ENCODE measurements around the gene HOXA3.

DNA sequence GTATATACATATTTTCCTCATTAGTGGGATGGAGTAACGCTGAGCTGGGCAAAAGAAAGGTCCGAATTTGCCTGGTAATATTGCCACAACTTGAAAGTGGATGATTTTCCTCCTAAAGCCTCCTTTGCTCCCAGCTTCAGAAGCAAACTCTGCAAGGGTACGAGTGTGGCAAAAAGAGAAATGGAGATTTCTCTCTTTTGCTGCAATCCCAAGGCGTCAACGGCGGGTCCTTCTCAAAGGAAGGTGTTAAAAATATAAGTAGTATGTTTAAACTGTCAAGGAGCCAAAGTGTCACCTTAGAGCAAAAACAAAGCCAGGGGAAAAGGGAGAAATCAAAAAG lies 37.5 kb downstream of the HOXA3 start:
- TF ChIP-seq, protein P1, sequence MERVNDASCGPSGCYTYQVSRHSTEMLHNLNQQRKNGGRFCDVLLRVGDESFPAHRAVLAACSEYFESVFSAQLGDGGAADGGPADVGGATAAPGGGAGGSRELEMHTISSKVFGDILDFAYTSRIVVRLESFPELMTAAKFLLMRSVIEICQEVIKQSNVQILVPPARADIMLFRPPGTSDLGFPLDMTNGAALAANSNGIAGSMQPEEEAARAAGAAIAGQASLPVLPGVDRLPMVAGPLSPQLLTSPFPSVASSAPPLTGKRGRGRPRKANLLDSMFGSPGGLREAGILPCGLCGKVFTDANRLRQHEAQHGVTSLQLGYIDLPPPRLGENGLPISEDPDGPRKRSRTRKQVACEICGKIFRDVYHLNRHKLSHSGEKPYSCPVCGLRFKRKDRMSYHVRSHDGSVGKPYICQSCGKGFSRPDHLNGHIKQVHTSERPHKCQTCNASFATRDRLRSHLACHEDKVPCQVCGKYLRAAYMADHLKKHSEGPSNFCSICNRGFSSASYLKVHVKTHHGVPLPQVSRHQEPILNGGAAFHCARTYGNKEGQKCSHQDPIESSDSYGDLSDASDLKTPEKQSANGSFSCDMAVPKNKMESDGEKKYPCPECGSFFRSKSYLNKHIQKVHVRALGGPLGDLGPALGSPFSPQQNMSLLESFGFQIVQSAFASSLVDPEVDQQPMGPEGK (CRISPR knock-in tag; IDR thresholded peaks at IDR 0.05; ENCODE audit: borderline replicate concordance), result no peak
- TF ChIP-seq ISL1 (CRISPR knock-in tag; IDR thresholded peaks at IDR 0.05), result no peak
- no peak for TF ChIP-seq TOX (CRISPR knock-in tag; IDR thresholded peaks at IDR 0.05; ENCODE audit: borderline replicate concordance)
- no peak for TF ChIP-seq ZNF8 (CRISPR knock-in tag; IDR thresholded peaks at IDR 0.05)
- TF ChIP-seq ARNTL (CRISPR knock-in tag; IDR thresholded peaks at IDR 0.05; ENCODE audit: borderline replicate concordance, low read depth), result no peak
- TF ChIP-seq, protein P2, sequence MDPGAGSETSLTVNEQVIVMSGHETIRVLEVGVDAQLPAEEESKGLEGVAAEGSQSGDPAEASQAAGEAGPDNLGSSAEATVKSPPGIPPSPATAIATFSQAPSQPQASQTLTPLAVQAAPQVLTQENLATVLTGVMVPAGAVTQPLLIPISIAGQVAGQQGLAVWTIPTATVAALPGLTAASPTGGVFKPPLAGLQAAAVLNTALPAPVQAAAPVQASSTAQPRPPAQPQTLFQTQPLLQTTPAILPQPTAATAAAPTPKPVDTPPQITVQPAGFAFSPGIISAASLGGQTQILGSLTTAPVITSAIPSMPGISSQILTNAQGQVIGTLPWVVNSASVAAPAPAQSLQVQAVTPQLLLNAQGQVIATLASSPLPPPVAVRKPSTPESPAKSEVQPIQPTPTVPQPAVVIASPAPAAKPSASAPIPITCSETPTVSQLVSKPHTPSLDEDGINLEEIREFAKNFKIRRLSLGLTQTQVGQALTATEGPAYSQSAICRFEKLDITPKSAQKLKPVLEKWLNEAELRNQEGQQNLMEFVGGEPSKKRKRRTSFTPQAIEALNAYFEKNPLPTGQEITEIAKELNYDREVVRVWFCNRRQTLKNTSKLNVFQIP (CRISPR knock-in tag; IDR thresholded peaks at IDR 0.05; ENCODE audit: borderline replicate concordance, low read depth), result no peak
- TF ChIP-seq, protein P3, sequence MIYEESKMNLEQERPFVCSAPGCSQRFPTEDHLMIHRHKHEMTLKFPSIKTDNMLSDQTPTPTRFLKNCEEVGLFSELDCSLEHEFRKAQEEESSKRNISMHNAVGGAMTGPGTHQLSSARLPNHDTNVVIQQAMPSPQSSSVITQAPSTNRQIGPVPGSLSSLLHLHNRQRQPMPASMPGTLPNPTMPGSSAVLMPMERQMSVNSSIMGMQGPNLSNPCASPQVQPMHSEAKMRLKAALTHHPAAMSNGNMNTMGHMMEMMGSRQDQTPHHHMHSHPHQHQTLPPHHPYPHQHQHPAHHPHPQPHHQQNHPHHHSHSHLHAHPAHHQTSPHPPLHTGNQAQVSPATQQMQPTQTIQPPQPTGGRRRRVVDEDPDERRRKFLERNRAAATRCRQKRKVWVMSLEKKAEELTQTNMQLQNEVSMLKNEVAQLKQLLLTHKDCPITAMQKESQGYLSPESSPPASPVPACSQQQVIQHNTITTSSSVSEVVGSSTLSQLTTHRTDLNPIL (CRISPR knock-in tag; IDR thresholded peaks at IDR 0.05; ENCODE audit: low read depth), result no peak
- TF ChIP-seq ZNF70 (CRISPR knock-in tag; IDR thresholded peaks at IDR 0.05), result no peak
- TF ChIP-seq ZFP3 (CRISPR knock-in tag; IDR thresholded peaks at IDR 0.05), result no peak
- no peak for TF ChIP-seq GLIS3 (CRISPR knock-in tag; IDR thresholded peaks at IDR 0.05)
- no peak for TF ChIP-seq RARB (CRISPR knock-in tag; IDR thresholded peaks at IDR 0.05)
- TF ChIP-seq TCF4 (CRISPR knock-in tag; IDR thresholded peaks at IDR 0.05; ENCODE audit: borderline replicate concordance), result no peak
- TF ChIP-seq, protein P4, sequence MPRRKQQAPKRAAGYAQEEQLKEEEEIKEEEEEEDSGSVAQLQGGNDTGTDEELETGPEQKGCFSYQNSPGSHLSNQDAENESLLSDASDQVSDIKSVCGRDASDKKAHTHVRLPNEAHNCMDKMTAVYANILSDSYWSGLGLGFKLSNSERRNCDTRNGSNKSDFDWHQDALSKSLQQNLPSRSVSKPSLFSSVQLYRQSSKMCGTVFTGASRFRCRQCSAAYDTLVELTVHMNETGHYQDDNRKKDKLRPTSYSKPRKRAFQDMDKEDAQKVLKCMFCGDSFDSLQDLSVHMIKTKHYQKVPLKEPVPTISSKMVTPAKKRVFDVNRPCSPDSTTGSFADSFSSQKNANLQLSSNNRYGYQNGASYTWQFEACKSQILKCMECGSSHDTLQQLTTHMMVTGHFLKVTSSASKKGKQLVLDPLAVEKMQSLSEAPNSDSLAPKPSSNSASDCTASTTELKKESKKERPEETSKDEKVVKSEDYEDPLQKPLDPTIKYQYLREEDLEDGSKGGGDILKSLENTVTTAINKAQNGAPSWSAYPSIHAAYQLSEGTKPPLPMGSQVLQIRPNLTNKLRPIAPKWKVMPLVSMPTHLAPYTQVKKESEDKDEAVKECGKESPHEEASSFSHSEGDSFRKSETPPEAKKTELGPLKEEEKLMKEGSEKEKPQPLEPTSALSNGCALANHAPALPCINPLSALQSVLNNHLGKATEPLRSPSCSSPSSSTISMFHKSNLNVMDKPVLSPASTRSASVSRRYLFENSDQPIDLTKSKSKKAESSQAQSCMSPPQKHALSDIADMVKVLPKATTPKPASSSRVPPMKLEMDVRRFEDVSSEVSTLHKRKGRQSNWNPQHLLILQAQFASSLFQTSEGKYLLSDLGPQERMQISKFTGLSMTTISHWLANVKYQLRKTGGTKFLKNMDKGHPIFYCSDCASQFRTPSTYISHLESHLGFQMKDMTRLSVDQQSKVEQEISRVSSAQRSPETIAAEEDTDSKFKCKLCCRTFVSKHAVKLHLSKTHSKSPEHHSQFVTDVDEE (CRISPR knock-in tag; IDR thresholded peaks at IDR 0.05), result no peak
- no peak for TF ChIP-seq ZC3H10 (CRISPR knock-in tag; IDR thresholded peaks at IDR 0.05)
